Bronchial epithelial cell (primary cell): Measurements from ENCODE around the gene AHNAK2. TPM values are rescaled to one million over a fixed set of nuclear protein-coding genes. Genes with fewer than 3 reads are reported as not detected.
A peak's percentile ranks its signal among the peaks of the same experiment; 100 is the strongest.

Experiments
- DNase-seq: peaks from one replicate; pipeline ENCODE4 v3.0.0-alpha.2; 2010; ENCODE audit warnings: low read depth
- FAIRE-seq: peaks from 2 replicates; lab custom pipeline; 2011; peaks lifted over from hg19 to GRCh38; lab: Jason Lieb, UNC
- H3K27me3 ChIP-seq: 2 replicates; pipeline ENCODE4 v1.5.1; 2011; ENCODE audit warnings: low read length; ENCODE audit not compliant: control insufficient read depth, insufficient read depth
- H3K36me3 ChIP-seq: 2 replicates; pipeline ENCODE4 v1.5.1; 2011; ENCODE audit warnings: low read length; ENCODE audit not compliant: control insufficient read depth, insufficient read depth
- H3K4me3 ChIP-seq: 2 replicates; pipeline ENCODE4 v1.5.1; 2011; ENCODE audit warnings: mild to moderate bottlenecking, low read depth, low read length, control low read depth
- total RNA-seq: library from RNA; depleted of rRNA; stranded (reverse); fragments of >200 nt; gene quantifications from 2 replicates; pipeline ENCODE4 v1.2.1, GENCODE V29; 2014
- TF ChIP-seq, protein P1 (sequence below): IDR thresholded peaks from 2 replicates; pipeline ENCODE4 v1.5.1; 2011; ENCODE audit warnings: mild to moderate bottlenecking, moderate library complexity, low read length, control low read depth, inconsistent platforms; ENCODE audit not compliant: insufficient read depth, severe bottlenecking

Gene AHNAK2
- total RNA-seq, 1 donor from 2014 or later: 367 TPM

DNA sequence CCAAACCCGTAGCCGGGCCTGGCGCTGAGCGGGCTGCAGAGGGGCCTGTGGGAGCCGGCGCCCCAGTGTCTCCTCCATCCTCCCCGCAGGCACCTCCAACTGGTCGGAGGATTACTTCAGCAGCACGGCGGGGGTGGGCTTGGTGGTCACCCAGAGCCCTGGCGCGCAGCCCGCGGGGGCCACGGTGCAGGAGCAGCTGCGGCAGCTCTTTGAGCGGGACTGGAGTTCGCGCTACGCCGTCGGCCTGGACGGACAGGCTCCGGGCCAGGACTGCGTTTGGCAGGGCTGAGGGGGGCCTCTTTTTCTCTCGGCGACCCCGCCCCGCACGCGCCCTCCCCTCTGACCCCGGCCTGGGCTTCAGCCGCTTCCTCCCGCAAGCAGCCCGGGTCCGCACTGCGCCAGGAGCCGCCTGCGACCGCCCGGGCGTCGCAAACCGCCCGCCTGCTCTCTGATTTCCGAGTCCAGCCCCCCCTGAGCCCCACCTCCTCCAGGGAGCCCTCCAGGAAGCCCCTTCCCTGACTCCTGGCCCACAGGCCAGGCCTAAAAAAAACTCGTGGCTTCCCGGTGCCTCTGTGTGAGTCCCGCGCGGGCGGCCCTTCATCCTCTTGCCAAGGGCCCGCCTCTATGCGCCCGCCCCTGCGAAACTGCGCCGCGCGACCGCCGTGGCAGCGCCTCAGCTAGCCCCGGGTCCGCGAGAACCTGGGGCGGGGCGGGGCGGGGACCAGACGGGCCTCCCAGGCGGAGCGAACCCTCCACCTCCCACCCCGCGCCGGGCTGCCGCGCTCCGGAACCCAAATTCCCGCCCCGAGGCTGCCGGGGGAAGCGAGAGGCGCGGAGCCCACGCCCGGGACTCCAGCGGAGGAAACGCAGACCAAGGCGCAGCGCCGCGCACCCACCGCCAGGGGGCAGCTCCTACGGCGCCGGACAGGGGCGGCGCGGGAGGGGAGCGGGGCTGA lies 45.2 kb downstream of the AHNAK2 start:
- DNase-seq (peak; percentile 24), FAIRE-seq (no peak)
- TF ChIP-seq, protein P1, sequence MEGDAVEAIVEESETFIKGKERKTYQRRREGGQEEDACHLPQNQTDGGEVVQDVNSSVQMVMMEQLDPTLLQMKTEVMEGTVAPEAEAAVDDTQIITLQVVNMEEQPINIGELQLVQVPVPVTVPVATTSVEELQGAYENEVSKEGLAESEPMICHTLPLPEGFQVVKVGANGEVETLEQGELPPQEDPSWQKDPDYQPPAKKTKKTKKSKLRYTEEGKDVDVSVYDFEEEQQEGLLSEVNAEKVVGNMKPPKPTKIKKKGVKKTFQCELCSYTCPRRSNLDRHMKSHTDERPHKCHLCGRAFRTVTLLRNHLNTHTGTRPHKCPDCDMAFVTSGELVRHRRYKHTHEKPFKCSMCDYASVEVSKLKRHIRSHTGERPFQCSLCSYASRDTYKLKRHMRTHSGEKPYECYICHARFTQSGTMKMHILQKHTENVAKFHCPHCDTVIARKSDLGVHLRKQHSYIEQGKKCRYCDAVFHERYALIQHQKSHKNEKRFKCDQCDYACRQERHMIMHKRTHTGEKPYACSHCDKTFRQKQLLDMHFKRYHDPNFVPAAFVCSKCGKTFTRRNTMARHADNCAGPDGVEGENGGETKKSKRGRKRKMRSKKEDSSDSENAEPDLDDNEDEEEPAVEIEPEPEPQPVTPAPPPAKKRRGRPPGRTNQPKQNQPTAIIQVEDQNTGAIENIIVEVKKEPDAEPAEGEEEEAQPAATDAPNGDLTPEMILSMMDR: peak; percentile 77
- Histone ChIP-seq H3K4me3 (peak overlapping the region; percentile 39), H3K27me3 (peaks cover 6% of the 10 kb centered on the region), H3K36me3 (no peaks in the 10 kb centered on the region)

DNA sequence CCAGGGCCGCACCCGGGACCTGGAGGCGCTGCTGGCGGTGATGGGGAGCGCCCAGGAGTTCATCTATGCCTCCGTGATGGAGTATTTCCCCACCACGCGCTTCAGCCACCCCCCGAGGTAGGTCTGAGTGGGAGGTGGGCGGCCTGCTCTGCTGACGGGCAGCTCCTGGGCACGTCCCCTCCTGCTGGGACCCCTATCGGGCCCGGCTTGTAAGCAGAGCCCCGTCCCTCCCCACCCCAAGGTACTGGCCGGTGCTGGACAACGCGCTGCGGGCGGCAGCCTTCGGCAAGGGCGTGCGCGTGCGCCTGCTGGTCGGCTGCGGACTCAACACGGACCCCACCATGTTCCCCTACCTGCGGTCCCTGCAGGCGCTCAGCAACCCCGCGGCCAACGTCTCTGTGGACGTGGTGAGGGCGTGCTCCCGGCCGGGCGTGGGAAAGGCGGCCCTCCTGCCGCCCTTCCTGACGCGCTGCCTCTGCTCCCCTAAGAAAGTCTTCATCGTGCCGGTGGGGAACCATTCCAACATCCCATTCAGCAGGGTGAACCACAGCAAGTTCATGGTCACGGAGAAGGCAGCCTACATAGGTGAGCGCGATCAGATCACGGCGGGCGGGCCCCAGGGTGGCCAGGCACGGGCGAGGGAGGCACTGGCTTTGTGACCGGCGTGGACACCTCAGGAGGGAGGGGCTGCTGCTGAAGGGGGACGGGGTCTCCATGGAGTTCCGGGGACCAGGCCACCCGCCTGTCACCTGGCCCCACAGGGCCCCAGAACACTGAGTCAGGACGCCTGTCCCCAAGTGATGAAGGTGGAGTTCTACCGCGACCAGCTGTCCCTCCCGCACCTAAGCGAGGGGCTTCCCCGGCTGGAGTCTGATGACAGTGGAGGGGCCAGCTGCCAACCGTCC lies 46.2 kb downstream of the AHNAK2 start:
- Histone ChIP-seq H3K27me3 (peaks cover 6% of the 10 kb centered on the region), H3K4me3 (no peak overlapping the region), H3K36me3 (no peaks in the 10 kb centered on the region)
- FAIRE-seq: no peak
- DNase-seq: no peak
- TF ChIP-seq, protein P1: no peak

DNA sequence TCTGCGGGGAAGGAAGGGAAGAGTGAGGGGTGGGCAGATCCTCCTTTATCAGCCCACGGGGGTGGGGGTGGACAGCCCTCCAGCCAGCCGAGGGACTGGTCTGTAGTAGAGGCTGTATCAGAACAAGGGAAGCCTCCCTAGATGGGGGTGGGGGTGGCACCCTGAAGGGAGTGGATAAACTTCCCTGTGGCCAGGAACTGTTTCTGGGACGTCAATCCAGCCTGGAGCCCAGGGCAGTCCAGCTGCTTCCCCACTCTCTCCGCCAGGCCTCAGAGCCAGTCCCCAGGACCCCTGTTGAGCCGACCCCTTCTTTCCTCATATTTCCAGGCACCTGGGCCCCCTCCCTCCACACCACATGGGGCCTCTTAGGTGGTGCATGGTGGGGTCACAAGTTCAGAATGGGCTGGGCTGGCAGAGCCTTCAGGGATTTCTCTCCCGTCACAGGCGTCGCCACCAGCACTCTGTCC lies 46.8 kb downstream of the AHNAK2 start:
- Histone ChIP-seq H3K36me3 (no peaks in the 10 kb centered on the region), H3K27me3 (peaks cover 6% of the 10 kb centered on the region), H3K4me3 (no peak overlapping the region)
- TF ChIP-seq, protein P1: no peak
- DNase-seq (no peak), FAIRE-seq (no peak)

DNA sequence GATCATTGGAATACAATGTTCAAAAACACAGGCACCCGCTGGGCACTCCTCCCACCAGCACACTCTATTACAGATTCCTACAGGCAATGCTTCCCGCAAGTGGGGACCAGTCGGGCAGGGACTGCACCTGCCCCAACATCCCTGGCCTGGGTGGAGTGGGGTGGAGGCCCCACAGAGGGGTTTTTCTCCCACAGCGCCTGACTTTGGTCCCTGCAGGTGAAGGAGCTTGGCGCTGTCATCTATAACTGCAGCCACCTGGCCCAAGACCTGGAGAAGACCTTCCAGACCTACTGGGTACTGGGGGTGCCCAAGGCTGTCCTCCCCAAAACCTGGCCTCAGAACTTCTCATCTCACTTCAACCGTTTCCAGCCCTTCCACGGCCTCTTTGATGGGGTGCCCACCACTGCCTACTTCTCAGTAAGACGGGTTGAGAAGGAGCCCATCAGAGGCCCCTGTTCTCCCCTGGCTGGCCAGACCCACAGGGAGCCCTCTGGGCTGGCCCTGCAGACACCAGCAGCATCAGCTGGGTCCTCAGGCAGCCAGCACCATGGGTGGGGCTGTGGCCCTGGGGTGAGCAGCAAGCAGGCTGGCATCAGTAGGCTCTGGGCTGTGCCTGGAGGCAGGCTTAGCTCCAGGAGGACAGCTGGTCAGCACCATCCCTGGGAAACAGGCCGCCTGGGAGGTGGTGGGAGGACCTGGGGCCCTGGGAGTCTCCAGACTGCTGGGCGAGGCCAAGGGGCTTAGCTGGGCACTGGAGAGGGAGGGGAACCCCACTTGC lies 47.5 kb downstream of the AHNAK2 start:
- TF ChIP-seq, protein P1: no peak
- Histone ChIP-seq H3K36me3 (no peaks in the 10 kb centered on the region), H3K27me3 (peaks cover 6% of the 10 kb centered on the region), H3K4me3 (no peak overlapping the region)
- DNase-seq (no peak), FAIRE-seq (no peak)
